ENCODE results near the gene ADK.

GRCh38 chr10:74361678-74362077 lies 210.7 kb downstream of the ADK start:
- TF ChIP-seq, protein P1, sequence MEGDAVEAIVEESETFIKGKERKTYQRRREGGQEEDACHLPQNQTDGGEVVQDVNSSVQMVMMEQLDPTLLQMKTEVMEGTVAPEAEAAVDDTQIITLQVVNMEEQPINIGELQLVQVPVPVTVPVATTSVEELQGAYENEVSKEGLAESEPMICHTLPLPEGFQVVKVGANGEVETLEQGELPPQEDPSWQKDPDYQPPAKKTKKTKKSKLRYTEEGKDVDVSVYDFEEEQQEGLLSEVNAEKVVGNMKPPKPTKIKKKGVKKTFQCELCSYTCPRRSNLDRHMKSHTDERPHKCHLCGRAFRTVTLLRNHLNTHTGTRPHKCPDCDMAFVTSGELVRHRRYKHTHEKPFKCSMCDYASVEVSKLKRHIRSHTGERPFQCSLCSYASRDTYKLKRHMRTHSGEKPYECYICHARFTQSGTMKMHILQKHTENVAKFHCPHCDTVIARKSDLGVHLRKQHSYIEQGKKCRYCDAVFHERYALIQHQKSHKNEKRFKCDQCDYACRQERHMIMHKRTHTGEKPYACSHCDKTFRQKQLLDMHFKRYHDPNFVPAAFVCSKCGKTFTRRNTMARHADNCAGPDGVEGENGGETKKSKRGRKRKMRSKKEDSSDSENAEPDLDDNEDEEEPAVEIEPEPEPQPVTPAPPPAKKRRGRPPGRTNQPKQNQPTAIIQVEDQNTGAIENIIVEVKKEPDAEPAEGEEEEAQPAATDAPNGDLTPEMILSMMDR (optimal IDR thresholded peaks at IDR 0.05 in 1 of 3, IDR thresholded peaks at IDR 0.05 in 1 of 3, conservative IDR thresholded peaks at IDR 0.05 in 1 of 3; ENCODE audit: extremely low read depth in 1 of 3, insufficient read depth in 2 of 3, low read length in 3 of 3), result no peak
- TF ChIP-seq EZH2 (IDR thresholded peaks at IDR 0.05; ENCODE audit: low read length), result no peak
